Astrocyte (in vitro differentiated cells and primary cell): ENCODE data around the gene FTH1. TPM values are rescaled to one million over a fixed set of nuclear protein-coding genes. Genes with fewer than 3 reads are reported as not detected.

Experiments
- DNase-seq: peaks from one replicate; pipeline ENCODE4 v3.0.0-alpha.2; 2010; ENCODE audit warnings: low read depth
- FAIRE-seq: peaks from 2 replicates; lab custom pipeline; 2011; peaks lifted over from hg19 to GRCh38; lab: Jason Lieb, UNC
- H2AFZ ChIP-seq: 2 replicates; pipeline ENCODE4 v1.6.0; 2012; ENCODE audit warnings: low read depth, low read length, inconsistent platforms
- H3K27ac ChIP-seq: 2 replicates; pipeline ENCODE4 v1.5.1; 2011; ENCODE audit warnings: low read depth, low read length, inconsistent platforms
- H3K27me3 ChIP-seq: 2 replicates; pipeline ENCODE4 v1.6.0; 2011; ENCODE audit warnings: low read length, inconsistent platforms; ENCODE audit not compliant: insufficient read depth
- H3K36me3 ChIP-seq: 2 replicates; pipeline ENCODE4 v1.5.1; 2011; ENCODE audit warnings: low read length, inconsistent platforms; ENCODE audit not compliant: insufficient read depth
- H3K4me1 ChIP-seq: 2 replicates; pipeline ENCODE4 v1.5.1; 2011; ENCODE audit warnings: low read length, inconsistent platforms; ENCODE audit not compliant: insufficient read depth
- H3K4me2 ChIP-seq: 2 replicates; pipeline ENCODE4 v1.6.0; 2012; ENCODE audit warnings: low read length, inconsistent platforms
- H3K4me3 ChIP-seq: 2 replicates; pipeline ENCODE4 v1.5.1; 2011; ENCODE audit warnings: low read depth, mild to moderate bottlenecking, low read length, inconsistent platforms; ENCODE audit not compliant: insufficient read depth
- H3K79me2 ChIP-seq: 2 replicates; pipeline ENCODE4 v1.6.0; 2012; ENCODE audit warnings: mild to moderate bottlenecking, low read length, inconsistent platforms; ENCODE audit not compliant: insufficient read depth
- H3K9ac ChIP-seq: 2 replicates; pipeline ENCODE4 v1.6.0; 2012; ENCODE audit warnings: mild to moderate bottlenecking, low read length, inconsistent platforms
- H3K9me3 ChIP-seq: 2 replicates; pipeline ENCODE4 v1.5.1; 2012; ENCODE audit warnings: low read depth, mild to moderate bottlenecking, low read length, inconsistent platforms; ENCODE audit not compliant: insufficient read depth
- H4K20me1 ChIP-seq: 2 replicates; pipeline ENCODE4 v1.6.0; 2012; ENCODE audit warnings: low read length, inconsistent platforms; ENCODE audit not compliant: insufficient read depth
- H3K27ac Mint-ChIP-seq: one replicate; pipeline ENCODE4 v1.8.0; 2021; ENCODE audit warnings: mild to moderate bottlenecking, mixed read lengths; ENCODE audit not compliant: unreplicated experiment
- H3K27me3 Mint-ChIP-seq: one replicate; pipeline ENCODE4 v1.8.0; 2021; ENCODE audit warnings: low read depth, mixed read lengths; ENCODE audit not compliant: unreplicated experiment
- H3K36me3 Mint-ChIP-seq: one replicate; pipeline ENCODE4 v1.8.0; 2021; ENCODE audit warnings: low read depth, mixed read lengths; ENCODE audit not compliant: unreplicated experiment
- H3K4me1 Mint-ChIP-seq: one replicate; pipeline ENCODE4 v1.8.0; 2021; ENCODE audit warnings: low read depth, mixed read lengths; ENCODE audit not compliant: unreplicated experiment
- H3K4me3 Mint-ChIP-seq: one replicate; pipeline ENCODE4 v1.8.0; 2021; ENCODE audit warnings: mild to moderate bottlenecking, moderate library complexity, mixed read lengths; ENCODE audit not compliant: unreplicated experiment
- H3K9me3 Mint-ChIP-seq: one replicate; pipeline ENCODE4 v1.8.0; 2021; ENCODE audit warnings: mild to moderate bottlenecking, mixed read lengths; ENCODE audit not compliant: unreplicated experiment
- EZH2 ChIP-seq: IDR thresholded peaks from 2 replicates; pipeline ENCODE4 v1.6.1; 2012; ENCODE audit warnings: mild to moderate bottlenecking, low read length, inconsistent platforms; ENCODE audit not compliant: insufficient read depth
- total RNA-seq: library from RNA; stranded (reverse); gene quantifications from 2 replicates; pipeline ENCODE4 v1.2.1, GENCODE V29; 2021
- TF ChIP-seq, protein P1 (sequence below): IDR thresholded peaks from 2 replicates; pipeline ENCODE4 v1.5.1; 2011; ENCODE audit warnings: low read depth, mild to moderate bottlenecking, inconsistent platforms, low read length, moderate library complexity; ENCODE audit not compliant: insufficient read depth

Gene FTH1
- total RNA-seq, 1 donor from 2014 or later, result 2,092 TPM

DNA sequence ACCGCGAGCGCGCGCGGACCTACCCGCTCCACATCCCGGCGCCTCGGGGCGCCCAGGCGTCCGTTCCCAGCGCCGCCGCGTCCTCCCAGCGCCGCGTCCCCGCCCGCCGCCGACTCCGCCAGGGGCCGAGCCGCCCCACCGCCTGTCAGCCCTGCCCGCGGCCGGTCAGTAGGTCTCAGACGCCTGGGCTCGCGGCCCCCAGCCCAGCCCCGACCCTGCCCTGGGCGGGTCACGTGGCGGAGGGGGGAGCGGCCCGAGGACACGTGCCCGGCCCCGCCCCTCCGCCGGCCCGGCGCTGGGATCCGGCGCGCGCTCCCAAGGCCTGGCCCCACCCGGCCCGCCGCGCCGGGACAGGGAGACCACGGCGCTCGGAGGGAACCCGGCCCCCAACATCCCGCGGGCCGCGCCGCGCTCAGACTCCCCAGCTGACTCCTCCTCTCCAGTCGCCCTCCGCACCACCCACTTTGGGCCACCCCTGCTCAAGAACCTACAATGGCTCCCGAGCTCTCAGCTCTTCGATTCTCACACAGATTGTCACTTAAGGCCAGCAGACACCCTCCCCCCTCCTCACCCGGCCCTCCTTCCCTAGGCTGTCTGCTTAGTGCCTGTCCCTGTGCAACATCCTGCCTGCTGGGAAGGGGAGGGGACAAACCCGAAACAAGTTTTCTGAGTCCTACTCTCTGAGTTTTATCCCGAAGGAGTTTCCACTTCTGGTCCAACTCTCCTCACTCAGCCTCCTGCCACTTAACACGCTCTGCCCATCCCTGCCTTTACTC is 49.9 kb downstream of the FTH1 start, which contains the start of gene RAB3IL1:
RAB3IL1 (minus strand) TSS at position 233 of the 776 bp plus-strand sequence; CDS start at position 34, 199 bp downstream.
- peak within 1 kb of the TSS; percentile 48 for H3K4me3 ChIP-seq
- no peaks in the 10 kb centered on the region for H3K9me3 ChIP-seq
- no peak within 1 kb of the TSS for H3K27ac Mint-ChIP-seq
- peak within 1 kb of the TSS; percentile 59 for H3K9ac ChIP-seq
- DNase-seq (no peak), FAIRE-seq (no peak)
- peak within 1 kb of the TSS; percentile 82 for H3K4me3 Mint-ChIP-seq
- TF ChIP-seq, protein P1, sequence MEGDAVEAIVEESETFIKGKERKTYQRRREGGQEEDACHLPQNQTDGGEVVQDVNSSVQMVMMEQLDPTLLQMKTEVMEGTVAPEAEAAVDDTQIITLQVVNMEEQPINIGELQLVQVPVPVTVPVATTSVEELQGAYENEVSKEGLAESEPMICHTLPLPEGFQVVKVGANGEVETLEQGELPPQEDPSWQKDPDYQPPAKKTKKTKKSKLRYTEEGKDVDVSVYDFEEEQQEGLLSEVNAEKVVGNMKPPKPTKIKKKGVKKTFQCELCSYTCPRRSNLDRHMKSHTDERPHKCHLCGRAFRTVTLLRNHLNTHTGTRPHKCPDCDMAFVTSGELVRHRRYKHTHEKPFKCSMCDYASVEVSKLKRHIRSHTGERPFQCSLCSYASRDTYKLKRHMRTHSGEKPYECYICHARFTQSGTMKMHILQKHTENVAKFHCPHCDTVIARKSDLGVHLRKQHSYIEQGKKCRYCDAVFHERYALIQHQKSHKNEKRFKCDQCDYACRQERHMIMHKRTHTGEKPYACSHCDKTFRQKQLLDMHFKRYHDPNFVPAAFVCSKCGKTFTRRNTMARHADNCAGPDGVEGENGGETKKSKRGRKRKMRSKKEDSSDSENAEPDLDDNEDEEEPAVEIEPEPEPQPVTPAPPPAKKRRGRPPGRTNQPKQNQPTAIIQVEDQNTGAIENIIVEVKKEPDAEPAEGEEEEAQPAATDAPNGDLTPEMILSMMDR, result no peak
- no peak for TF ChIP-seq EZH2
- peaks cover 51% of the 10 kb centered on the region for H3K27me3 Mint-ChIP-seq
- no peaks in the 10 kb centered on the region for H4K20me1 ChIP-seq
- H3K4me1 ChIP-seq, result peaks cover 3% of the 10 kb centered on the region
- no peaks in the 10 kb centered on the region for H3K36me3 Mint-ChIP-seq
- peak within 1 kb of the TSS; percentile 71 for H2AFZ ChIP-seq
- peaks cover 4% of the 10 kb centered on the region for H3K4me1 Mint-ChIP-seq
- peaks cover 27% of the 10 kb centered on the region for H3K27me3 ChIP-seq
- no peaks in the 10 kb centered on the region for H3K36me3 ChIP-seq
- H3K9me3 Mint-ChIP-seq, result no peaks in the 10 kb centered on the region
- no peak within 1 kb of the TSS for H3K27ac ChIP-seq
- H3K4me2 ChIP-seq, result peak within 1 kb of the TSS; percentile 90
- H3K79me2 ChIP-seq, result no peaks in the 10 kb centered on the region

DNA sequence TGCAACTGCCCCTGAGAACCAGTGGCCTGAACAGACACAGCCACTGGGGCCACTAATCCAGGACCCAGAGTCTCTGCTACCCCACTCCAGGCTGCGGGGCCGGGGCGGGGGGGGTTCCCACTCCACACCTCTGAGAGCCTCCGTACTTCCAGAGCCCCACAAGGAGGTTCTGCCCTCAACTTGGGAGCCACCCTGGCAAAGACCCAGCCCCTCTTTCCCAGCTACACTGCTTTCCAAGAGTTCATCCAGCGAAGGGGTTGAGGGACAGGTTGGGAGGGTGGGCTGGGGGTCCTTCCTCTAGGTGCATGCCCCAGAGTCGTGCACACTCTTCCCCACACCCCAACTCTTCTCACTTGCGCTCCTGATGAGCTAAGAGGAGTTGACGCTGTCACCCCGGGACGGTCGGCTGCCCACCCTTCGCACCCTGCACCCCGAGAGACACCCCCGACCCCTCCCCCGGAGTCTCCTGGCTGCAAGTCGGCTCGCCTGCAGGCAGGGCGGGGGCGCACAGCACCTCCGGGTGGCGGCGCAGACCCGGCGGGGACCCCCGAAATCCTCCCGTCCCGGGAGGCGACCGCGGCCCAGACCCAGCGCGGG is 50.6 kb downstream of the FTH1 start:
- H2AFZ ChIP-seq, result peak overlapping the region; percentile 71
- peaks cover 52% of the 10 kb centered on the region for H3K27me3 Mint-ChIP-seq
- peak overlapping the region; percentile 90 for H3K4me2 ChIP-seq
- DNase-seq (no peak), FAIRE-seq (no peak)
- no peak overlapping the region for H3K27ac ChIP-seq
- H3K4me3 ChIP-seq, result peak overlapping the region; percentile 48
- no peaks in the 10 kb centered on the region for H3K36me3 ChIP-seq
- no peaks in the 10 kb centered on the region for H3K9me3 Mint-ChIP-seq
- no peaks in the 10 kb centered on the region for H3K9me3 ChIP-seq
- H3K4me1 Mint-ChIP-seq, result peaks cover 4% of the 10 kb centered on the region
- H3K79me2 ChIP-seq, result no peaks in the 10 kb centered on the region
- no peak overlapping the region for H3K27ac Mint-ChIP-seq
- H3K27me3 ChIP-seq, result peaks cover 27% of the 10 kb centered on the region
- no peaks in the 10 kb centered on the region for H4K20me1 ChIP-seq
- H3K4me1 ChIP-seq, result peaks cover 3% of the 10 kb centered on the region
- H3K36me3 Mint-ChIP-seq, result no peaks in the 10 kb centered on the region
- TF ChIP-seq EZH2, result peak; percentile 21
- TF ChIP-seq, protein P1, result no peak
- H3K4me3 Mint-ChIP-seq, result peak overlapping the region; percentile 73
- H3K9ac ChIP-seq, result peak overlapping the region; percentile 59
